Activated CD4-positive, alpha-beta T cell treated with anti-CD3 and anti-CD28 coated beads, Interleukin-2, amount 50 U/mL, for 4 hours (primary cell): Measurements from ENCODE around the gene CD58.

ENCODE experiments used
- DNase-seq, 2 experiments: peaks; one replicate each; pipeline ENCODE4 v3.0.0-alpha.2; 2020

The CD58 gene

DNA sequence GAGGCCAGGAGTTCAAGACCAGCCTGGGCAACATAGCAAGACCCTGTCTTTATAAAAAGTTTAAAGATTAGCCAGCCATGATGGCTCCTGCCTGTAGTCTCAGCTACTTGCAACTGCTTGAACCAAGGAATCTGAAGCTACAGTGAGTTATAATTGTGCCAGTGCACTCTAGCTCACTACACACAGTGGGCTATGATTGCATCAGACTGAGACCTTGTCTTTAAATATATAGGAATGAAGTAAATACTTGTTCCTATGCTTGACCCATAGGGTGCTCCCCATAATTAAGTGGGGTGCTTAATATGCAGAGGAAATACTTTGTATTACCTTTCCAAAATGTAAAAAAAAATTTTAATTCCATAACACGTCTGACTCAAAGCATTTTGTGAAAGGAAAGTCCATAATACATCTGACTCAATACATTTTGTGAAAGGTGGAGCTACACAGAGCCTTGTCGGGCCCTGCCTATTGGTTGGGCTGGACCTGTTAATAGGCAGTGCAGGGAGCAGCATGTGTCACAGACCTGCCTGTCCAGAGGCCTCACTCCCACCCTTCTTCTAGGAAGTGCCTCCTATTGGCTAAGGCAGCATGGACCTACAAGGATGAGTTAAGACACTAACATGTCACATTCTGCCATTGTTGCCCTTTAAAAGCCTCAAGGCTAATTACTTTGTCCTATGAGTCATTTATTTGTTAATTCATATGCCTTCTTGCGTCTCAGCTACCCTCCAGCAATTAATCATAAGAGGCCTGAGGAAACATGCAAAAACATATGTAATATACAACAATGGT is 33.6 kb downstream of the CD58 start:
- no peak for DNase-seq

DNA sequence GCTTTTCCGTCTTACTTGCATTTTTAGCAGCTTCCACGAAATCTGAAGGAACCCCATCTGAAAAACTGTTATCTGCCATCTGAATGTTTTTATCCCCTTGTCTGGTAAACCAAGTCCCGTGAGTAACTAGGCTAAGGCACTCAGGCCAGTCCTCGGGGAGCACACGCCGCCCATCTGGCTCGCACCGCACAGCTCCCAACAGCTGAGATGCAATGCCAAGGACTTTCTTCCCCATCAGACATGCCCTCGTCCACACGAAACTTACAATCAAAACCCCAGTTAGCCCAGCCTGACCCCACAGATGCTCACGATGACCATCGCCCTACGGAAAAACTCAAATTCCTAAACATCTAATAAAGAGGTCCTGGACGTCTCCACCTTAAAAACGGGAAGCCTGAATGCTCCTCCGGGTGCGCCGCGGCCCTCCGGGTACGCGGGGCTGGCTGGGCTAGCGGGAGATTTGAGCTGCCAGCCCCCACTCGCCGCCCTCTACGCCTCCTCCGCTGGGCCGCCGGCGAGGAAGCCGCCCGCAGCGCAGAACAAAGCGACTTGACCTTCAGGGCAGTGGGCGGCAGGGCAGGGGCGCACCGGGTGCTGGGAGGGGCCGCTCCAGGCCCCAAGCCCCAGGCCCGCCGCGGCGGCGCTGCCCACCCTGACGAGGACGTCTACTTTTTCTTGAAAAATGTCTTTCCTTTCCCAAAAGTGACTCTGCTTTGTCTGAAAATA is 36.6 kb downstream of the CD58 start:
- no peak for DNase-seq

DNA sequence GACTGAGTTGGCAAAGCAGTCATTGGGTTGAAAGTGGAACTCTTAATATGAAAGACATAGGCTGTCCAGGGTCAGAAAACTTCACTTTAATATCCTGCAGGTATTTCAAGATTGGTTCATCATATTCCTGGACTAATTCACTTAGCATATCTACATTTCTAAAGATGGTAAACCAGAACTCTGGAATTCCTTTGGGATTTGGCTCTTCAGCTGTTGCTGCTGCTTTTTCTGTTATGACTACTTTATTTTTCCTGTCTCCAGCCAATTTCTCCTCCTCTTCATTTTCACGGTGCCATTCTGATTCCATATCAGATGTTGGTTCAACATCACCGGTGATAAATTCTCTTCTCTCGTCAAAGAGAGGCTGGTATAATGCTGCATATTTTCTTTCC is 37.4 kb downstream of the CD58 start:
- DNase-seq: no peak

DNA sequence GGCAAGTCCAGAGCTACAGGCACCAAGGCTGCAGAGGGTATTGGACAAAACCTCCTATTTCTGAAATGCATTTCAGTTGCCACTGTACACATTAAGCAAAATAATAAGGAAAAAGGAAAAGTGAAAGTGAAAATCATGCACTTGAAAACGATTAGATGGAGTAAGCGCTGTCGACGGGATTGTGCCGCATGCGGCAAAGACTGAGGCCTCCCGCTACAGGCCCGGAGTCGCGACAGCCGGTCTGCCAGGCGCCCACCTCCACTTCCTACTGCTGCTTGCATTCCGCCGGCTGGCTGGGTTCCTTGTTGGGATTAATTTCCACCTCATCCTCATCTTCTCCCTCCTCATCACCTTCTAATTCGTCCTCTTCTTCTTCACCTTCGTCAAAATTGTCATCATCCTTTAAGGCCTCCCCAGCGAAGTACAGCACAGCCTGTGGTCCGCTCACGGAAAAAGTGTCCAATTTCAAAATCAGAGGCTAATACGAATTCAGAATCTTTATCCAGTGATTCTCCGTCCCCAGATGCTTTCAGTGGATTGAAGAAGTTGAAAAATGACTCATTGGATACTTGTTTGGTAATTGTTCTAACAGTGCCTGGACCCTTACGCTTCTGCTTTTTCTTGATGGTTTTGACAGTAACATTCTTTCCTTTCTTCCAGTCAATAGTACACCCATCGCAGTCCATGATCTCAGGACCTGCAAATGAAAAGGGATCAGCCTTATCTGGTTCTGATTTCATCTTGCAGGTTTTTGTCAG is 38.0 kb downstream of the CD58 start:
- DNase-seq: no peak

DNA sequence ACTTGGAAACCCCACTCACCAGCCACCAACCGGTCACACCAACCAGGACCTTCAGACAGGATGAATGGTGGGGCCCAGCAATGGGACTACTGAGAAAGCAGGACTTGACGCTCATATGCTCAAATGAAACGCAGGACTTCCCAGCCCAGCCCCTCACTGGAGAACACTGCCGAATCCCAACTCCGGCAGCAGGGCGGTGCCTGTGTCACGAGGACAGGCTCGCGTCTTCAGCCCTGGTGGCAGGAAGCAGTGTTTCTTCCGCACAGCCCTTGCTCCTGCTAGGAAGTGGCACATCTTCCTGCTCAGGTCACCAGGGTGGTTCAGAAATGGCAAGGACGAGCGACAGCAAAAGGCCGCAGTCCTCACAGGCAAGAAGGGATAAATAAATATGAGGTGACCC is 38.9 kb downstream of the CD58 start:
- DNase-seq: no peak

DNA sequence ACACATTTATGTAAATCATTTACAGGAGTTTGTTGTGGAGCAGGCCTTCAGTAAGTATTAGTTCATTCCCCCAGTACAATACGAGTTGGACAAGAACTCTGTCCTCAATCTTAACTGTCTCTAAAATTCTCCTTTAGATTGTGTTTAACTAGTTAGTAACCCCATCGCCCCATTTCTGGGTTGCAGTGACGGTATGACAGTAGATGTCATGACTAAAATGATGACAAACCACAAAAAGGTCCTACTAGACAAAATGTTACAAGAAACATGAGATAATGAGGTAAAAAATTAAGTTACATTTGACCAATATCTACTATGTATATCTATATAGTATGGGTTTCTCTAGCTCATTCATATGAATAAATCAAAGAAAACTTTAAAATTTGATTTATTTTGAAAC is 41.1 kb downstream of the CD58 start:
- no peak for DNase-seq

DNA sequence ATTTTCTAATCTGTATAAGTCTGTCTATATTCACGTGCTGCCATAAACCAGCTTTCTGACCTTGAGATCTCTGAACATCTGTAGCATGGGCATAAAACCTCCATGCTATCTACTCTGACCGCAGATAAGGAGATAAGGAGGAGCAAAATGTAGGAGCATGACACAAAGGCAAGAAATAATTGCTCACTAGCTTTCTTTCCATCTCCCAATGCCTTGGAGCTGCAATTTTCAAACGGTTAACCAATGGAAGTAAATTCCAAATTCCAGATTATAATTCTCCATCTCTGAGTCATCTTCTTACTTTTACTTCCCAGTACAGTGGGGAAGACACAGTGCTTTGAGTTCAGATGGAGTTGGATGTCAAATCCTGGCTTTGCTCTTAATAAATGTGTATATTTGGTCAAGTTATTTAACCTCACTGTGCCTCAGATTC is 41.6 kb downstream of the CD58 start:
- no peak for DNase-seq

DNA sequence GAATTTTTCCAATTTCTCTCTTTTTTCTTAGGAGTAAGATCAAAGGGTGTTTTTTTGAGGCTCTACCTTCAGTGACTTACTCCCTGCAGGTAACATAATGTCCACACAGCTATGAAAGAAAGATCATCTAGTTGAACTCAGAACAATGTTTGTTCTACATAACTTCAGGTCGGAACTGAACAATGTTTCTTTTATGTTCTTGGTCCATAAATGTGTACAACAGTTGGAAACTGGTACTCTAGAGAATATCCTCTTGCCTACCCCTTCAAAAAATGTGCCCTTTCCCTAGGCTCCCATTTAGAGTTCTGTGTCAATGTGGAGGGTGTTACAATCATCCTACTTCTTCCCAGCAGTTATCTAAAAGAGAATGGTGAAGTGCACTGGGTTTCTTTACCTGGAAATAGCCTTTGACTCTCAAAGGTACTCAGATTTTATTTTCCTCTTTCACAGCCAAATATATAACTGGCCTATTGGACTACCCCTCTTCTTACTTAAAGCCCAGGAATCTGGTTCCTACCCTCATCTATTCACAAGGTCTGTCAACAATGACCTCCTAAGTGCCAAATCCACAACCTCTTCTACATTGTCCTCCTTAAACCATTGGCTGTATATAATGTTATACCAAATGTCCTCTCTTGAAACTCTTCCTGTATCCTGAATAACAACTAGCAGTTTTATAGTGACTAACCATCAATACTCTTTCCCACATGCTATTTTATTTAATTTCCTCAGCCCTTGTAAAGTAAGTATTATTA is 42.3 kb downstream of the CD58 start:
- no peak for DNase-seq

DNA sequence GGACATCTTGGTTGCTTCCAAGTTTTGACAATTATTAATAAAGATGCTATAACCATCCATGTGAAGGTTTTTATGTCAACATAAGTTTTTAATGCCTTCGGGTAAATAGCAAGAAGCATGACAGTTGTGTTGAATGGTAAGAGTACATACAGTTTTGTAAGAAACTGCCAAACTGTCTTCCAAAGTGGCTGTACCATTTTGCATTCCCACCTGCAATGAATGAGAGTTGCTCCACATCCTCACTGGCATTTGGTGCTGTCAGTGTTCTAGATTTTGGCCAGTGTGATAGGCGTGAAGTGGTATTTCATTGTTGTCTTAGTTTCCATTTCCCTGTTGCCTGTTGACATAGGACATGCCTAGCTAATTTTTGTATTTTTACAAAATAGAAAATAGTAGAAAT is 45.4 kb downstream of the CD58 start:
- no peak for DNase-seq

DNA sequence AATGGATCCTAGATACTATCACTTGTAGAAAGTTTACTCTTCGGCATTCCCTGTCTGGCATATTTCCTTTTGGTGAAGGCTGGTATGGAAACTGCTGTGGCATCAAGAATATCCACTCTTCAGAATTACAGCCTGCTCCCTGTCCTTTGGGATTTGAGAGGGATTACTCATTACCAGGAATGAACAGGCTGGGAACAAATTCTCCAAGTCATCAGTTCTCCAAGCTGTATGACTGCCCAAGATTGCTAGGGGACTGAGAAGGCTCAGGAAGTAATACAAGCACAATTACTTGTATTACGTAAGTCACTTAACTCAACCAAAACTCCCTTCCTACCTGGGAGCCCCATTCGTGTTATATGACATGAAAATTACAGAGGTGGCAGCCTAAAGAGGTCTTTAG is 49.6 kb downstream of the CD58 start:
- no peak for DNase-seq

DNA sequence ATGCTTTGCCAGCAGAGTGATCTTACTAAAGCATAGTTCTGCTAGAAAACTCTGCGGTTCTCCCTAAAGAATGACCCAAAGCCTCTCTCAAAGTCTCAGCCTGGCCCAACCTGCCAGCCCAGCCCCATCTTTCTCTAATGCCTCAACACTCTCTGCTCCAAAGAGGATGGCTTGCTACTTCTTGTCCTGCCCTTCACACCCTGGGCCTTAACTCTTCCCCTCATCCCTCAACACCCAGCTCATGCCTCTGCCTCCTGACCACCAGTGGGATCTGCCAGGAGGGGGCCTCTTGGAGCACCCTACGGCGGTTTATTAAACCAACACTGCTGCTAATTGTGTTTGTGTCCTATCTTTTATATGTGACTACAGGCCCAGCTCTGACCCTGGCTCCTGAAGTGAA is 52.4 kb downstream of the CD58 start:
- no peak for DNase-seq

DNA sequence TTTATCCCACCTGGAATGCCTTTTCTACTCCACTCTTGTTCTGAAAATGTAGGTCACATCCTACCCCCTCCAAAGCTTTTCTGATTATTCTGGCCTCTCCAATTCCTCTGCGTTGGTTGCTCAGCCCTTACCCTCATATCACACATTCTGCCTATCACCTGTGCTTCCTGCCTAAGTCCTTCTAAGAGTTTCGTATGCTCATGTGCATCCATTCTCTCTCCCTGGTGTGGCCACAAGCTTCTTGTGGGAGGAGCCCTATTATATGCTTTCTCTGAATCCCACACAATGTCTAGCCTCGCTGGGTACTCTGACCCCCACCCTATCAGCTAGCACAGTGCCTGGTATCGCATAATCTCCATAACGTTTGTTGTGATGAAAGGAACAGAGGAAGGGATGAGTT is 54.2 kb downstream of the CD58 start:
- no peak for DNase-seq

DNA sequence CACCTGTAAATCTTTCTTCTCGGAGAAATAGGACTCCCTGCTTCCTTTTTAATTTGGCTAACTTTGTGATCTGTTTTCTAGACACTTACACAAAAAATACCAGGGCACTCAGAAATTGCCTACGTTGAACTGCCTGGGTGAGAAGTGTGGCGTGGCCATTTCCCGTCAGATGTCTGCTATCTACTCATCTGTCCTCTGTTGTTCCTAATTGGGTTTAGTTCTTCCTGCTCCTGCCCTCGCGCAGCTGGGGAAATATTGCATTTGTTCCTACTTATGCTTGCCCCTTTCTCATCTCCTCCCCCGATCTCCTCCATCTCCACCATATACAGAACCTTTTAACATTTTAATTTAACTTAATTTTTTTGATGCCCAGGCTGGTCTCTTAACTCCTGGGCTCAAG is 55.1 kb downstream of the CD58 start:
- no peak for DNase-seq

DNA sequence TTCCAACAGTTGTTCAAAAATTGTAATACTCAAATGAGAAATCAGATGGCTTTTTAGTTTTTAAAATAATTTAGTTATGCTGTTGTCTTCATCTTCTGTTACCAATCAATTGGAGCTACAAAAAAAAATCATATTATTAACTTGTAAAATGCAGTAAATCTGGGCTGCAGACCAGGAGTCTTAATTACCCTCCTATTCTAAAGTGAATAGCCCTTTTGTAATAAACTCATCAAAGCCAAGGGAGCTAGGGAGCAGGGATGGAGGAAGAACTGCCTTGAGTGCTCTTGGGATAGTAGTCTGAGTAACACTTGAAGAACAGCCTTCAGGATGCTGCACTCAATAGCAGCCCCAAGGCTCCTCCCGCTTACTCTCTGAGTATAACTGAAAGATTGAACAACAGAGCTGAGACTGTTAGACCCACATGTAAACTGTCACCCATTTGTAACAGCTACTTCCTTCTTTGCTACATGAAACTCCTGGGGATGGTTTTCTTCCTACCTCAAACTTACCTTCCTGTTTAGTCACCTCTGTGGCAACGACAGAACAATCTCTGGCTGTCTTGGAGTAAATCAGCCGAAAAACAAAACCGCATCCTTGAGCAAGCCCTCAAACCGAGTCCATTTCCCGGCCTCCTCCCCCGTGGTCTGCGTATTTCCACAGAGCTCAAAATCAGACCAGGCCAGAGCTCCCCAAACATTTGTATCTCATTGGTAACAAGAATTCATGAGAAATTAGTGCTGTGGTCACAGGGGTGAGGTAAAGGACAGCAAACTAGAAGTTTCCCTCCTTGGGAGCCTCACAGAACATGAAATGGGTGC is 55.9 kb downstream of the CD58 start:
- DNase-seq: peak; percentile 47 to 51

DNA sequence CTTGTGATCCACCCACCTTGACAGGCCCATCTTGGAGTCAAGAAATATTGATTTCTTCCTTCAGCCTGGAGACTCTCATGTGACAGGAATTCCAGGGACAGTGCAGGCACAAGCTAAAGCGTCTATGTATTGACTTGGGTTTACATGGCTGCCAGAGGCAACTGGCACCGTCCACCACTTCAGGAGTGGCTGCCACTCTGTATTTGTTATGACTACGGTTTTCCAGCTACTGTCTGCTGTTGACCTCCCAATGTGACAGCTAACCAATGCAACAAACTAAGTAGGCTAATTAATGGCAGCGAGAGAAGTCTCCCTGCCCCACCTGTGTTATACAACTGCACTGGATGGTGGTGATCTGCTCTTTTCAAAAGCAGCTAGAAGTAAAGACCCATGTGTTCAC is 56.9 kb downstream of the CD58 start:
- DNase-seq: no peak

DNA sequence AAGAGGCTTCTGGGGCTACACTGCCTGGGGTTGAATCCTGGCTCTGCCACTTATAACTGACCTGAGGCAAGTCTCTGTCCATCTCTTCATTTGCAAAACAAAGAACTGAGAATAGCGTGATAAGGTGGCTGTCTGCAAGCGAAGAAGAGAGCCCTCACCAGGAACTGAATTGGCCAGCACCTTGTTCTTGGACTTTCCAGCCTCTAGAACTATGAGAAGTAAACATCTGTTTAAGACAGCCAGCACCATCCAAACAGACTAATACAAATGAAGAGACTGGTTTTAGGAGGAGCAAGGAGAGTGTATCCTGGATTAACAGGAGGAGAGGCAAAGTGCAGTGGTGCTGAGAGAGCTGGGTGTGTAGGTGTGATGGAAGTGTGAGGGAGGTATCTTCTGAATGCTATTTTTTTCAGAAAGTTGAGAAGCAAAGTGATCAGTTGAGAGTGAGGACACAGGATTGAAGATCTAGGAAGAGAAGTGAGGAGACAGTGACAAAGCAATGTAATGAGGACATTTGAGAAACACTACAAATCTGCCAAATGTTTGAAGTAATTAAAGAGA is 59.3 kb downstream of the CD58 start:
- no peak for DNase-seq

DNA sequence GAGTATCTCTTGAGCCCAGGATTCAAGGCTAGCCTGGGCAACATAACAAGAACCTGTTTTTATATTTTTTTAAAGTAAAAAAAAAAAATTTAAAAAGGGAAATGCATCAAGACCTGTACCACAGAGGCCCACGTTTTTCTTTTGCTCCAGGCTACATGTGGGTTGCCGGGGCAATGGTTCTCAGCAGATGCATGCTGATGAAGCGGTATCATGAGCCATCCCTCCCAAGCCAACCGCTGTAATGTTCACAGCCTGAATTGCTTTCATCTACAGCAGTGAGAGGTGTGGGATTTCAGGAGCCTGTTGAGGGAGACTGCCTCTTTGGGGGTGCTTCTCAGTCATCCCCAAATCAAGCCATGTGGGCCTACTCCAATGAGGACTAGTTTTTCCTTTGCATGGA is 60.5 kb downstream of the CD58 start:
- no peak for DNase-seq

DNA sequence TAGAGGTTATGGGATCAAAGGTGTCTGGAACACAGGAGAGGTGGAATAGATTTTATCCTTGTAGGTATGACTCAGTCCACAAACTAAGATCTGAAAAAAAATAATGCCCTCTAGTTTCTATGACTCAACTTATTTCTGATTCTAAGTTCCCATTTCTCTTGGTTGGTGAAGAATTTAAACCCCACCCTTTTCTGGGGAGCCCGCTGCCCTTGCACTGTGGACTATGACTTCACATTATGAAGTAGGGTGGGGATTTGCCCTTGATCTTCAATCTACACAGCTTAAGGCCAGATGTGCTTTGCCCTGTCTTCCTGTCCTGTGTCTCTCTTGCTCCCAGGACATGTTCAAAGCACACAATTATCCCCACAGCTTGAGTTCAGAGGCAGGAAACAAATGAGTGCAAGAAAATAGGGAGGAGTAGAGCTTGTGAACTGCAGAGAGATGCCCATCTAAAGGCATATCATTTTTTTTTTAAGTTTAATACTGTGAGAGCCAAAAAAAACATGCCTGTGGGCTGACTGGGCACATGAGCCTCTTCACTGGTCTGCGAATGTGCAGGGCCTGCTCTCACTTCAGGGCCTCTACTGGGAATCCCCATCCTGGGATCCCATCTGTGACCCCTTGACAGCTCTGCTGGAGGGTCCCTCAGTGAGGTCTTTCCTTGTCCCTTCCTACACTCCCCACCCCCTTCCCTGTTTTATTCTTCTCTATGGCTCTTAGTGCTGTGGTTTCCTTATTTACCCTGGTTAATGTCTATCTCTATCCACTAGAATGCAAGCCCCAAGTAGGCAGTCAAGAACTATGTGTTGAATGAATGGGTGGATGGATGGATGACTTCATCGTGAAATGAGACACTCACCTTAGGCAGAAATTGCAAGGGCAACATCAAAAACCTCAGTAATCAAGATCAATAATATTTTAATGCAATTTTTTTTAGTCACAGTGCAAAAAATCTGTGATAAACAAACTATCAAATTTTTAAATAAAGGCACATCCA is 61.5 kb downstream of the CD58 start:
- peak; percentile 35 for DNase-seq

DNA sequence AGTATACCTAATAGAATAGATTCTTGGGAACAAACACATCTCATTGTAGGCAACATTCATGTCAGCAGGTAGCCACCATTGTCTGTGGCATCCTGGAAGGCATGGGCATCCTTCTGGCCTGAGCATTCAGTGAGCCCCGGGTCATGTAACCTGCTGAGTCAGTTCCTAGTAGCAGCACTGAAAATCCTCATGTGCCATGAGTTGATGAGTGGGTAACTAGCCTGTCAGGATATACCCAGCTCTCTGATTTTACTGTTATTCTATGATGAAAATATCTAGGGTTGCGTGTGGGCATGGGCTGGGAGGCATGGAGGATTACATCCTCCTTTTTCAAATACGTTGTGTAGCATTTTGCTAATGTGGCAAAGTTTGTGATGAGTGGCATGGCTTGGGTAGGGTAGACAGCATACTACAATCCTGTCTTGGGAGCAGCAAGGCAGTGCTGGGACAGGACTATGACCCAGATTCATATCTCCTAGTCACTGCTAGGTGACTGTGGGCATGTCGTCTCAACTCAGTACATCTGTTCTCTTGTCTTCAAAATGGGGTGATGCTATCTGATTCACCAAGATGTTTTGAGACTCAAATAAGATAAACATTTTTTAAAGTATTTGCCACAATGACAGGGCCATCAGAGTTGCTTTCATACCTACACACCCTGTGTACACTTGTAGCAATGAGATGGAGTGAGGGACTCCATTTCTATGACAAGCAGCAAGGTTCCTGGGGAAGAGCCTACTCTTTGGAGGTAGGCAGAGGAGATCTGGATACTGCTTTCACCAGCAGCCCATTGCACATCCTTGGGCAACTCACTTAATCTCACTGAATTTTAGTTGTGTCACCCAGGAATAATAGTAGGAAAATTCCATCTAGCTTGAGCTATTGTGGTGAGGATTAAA is 62.5 kb downstream of the CD58 start:
- DNase-seq: no peak
